GM12892 (cell line): ENCODE results near the gene ZNF154.

Experiments
- POLR2A ChIP-seq: IDR thresholded peaks from 2 replicates; pipeline ENCODE4 v1.6.1; 2011; ENCODE audit warnings: low read depth, low read length, control low read depth
- POLR2AphosphoS5 ChIP-seq: IDR thresholded peaks from 2 replicates; pipeline ENCODE4 v1.6.1; 2011; ENCODE audit warnings: low read depth, low read length, control low read depth

- TF ChIP-seq POLR2AphosphoS5 (no peak), POLR2A (no peak)
These were observed 7.4 kb downstream of the ZNF154 start for GRCh38 chr19:57701625-57702024.
